ENCODE measurements around the gene LYSMD3.

The LYSMD3 gene

DNA sequence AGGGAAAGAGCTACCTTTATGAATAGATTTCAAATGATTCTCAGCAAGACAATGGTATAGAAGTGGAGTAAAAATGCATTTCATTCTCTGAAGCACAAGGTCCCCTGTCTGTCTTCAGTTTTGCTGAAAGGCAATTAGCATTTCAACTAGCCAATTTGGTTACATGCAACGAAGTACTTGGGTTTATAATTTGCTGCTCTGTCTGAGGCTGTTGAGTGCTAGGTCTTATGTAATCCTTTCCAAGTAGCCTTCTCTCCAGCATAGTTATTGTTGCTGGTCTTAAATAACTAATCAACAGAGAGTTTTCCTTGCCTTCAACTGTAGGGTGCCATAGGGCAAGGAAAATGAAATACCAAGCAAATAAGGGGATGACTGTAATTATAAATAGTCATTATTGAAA is 33.7 kb upstream of the LYSMD3 start:
- TF ChIP-seq, protein P1, sequence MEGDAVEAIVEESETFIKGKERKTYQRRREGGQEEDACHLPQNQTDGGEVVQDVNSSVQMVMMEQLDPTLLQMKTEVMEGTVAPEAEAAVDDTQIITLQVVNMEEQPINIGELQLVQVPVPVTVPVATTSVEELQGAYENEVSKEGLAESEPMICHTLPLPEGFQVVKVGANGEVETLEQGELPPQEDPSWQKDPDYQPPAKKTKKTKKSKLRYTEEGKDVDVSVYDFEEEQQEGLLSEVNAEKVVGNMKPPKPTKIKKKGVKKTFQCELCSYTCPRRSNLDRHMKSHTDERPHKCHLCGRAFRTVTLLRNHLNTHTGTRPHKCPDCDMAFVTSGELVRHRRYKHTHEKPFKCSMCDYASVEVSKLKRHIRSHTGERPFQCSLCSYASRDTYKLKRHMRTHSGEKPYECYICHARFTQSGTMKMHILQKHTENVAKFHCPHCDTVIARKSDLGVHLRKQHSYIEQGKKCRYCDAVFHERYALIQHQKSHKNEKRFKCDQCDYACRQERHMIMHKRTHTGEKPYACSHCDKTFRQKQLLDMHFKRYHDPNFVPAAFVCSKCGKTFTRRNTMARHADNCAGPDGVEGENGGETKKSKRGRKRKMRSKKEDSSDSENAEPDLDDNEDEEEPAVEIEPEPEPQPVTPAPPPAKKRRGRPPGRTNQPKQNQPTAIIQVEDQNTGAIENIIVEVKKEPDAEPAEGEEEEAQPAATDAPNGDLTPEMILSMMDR (IDR thresholded peaks at IDR 0.05; ENCODE audit: low read depth, low read length), result no peak
- H3K4me3 ChIP-seq (replicated peaks in 1 of 2; ENCODE audit: low read depth in 2 of 2, low read length in 2 of 2), result no peak overlapping the region
- no peak for DNase-seq (ENCODE audit: low read depth in 2 of 2)

DNA sequence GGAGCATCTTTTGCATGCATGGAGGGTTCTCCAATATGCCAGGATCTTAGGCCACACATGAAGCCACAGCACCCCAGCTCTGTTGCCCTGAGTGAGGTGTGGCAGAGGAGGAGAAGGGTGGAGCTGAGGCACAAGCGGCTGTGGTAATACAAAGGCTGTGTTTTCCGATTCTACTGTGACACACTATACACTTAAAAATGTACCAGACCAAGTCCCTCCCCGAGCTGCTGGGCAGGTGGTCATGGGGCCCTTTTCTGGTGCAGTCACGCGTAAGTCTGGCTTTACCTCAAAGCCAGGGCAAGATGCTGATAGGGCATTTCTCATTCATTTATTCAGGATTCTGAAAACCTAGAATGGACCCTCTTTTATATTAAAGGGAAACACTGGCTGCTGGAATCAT is 33.0 kb upstream of the LYSMD3 start:
- no peak for DNase-seq (ENCODE audit: low read depth in 2 of 2)
- TF ChIP-seq, protein P1 (IDR thresholded peaks at IDR 0.05; ENCODE audit: low read depth, low read length), result no peak
- H3K4me3 ChIP-seq (replicated peaks in 1 of 2; ENCODE audit: low read depth in 2 of 2, low read length in 2 of 2), result no peak overlapping the region

DNA sequence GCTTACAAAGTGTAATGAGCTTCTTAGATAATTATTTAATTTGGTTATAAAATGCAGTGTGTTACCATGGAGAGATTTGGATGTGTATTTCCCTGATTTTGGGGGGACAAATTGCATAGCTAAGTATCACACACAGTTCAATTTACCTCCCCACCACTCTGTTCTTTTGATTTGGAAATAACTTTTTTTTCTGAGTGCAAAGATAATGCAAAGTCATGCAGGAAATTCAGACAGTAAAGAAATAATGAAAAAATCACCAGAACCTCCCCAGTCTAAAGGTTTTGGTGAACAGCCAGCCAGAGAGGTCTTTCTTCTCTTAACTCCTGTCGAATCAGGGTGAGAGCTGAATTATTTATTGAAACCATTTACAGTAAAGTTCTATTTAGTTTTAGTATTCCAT is 32.4 kb upstream of the LYSMD3 start:
- no peak for DNase-seq (ENCODE audit: low read depth in 2 of 2)
- TF ChIP-seq, protein P1 (IDR thresholded peaks at IDR 0.05; ENCODE audit: low read depth, low read length), result no peak
- no peak overlapping the region for H3K4me3 ChIP-seq (replicated peaks in 1 of 2; ENCODE audit: low read depth in 2 of 2, low read length in 2 of 2)

DNA sequence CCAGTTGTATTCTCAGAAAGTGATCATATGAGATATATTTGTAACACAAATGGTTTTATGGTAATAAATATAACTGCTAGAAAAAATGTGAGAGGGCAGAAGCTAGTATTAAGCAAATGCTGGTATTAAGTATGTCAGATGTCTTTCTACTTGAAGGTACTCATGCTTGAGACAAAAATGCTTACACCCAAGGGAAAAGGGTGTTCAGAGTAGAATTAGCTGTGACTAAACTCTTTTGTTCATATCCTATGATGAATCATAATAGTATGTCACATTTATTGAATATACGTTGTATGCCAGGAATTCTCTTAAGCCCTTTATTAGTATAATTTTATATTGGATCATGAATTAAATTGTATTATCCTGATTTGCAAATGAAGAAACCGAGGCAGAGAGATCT is 31.4 kb upstream of the LYSMD3 start:
- TF ChIP-seq, protein P1 (IDR thresholded peaks at IDR 0.05; ENCODE audit: low read depth, low read length), result no peak
- no peak overlapping the region for H3K4me3 ChIP-seq (replicated peaks in 1 of 2; ENCODE audit: low read depth in 2 of 2, low read length in 2 of 2)
- peak in 1 of 2 donors; percentile 30 for DNase-seq (ENCODE audit: low read depth in 2 of 2)

DNA sequence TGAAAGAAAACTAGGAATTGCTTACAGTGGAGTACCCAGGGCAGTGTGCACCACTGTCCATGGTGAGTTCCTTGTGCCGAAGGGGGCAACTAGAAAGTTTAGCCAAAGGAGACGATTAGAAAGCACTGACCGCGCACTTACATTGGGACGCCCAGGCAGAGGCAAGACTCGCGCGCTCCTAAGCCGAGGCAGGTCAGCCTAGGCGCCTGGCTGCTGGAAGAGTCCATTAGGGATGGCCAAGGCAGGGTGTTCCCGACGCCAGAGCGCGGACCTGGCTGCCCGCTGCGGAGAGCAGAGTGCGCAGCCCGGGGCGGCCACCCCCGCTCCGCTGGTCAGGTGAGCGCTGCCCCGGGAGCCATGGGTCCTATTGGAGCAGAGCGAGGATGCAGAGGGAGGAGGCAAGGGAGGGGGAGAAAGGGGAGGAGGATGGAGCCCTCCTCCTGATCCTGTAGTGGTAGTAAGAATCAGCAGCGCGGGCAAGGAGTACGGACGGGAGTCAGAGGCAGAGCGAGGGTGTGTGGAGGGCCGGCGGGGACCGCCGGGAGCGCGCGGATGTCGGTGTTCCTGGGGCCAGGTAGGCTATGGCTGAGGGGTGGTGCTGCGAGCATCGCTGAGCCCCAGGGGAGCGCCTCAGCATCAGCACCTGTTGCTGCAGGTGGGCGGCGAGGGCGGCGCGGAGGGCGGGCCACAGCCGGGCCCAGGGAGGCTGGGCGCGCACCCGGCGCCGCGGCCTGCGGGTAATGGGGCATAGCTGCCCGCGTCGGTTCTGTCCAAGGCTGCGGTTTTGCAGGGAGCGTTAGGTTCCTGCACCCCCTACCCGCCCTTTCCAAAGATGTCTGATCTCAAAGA is 29.2 kb upstream of the LYSMD3 start, which contains the start of gene ADGRV1:
Gene ADGRV1 (plus strand): TSS at position 454 of the 849 bp plus-strand sequence. CDS start 99 bp downstream, at position 553.
- H3K4me3 ChIP-seq (replicated peaks in 1 of 2; ENCODE audit: low read depth in 2 of 2, low read length in 2 of 2), result peak within 1 kb of the TSS; percentile 11 to 19
- TF ChIP-seq, protein P1 (IDR thresholded peaks at IDR 0.05; ENCODE audit: low read depth, low read length), result no peak

DNA sequence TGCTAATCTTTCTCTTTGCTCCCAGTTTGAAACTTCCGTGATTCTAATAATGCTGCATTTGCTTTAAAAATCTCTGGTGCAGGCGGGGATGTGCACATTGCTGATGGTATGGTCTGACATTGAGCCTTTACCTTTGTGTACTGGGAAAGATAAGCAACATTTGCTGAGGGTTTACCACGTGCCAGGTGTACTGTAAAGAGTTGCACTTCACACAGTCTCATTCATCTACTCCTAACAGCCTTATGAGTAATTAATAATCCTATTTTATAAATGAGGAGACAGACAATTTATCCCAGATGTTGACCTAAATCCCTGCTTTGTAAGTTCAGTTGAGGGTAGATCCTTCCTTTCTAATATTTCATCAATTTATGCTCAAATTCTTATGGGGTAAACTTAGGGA is 28.5 kb upstream of the LYSMD3 start:
- TF ChIP-seq, protein P1 (IDR thresholded peaks at IDR 0.05; ENCODE audit: low read depth, low read length), result no peak
- DNase-seq (ENCODE audit: low read depth in 2 of 2), result no peak
- H3K4me3 ChIP-seq (replicated peaks in 1 of 2; ENCODE audit: low read depth in 2 of 2, low read length in 2 of 2), result no peak overlapping the region

More for the DNA sequence above, 29.2 kb upstream of the LYSMD3 start, which contains the start of gene ADGRV1:
- peak; percentile 13 to 61 for DNase-seq (ENCODE audit: low read depth in 2 of 2)

Data from cardiac fibroblast (primary cell).